Astrocyte (in vitro differentiated cells and primary cell): Measurements from ENCODE around the gene PER1. TPM values are rescaled to one million over a fixed set of nuclear protein-coding genes. Genes with fewer than 3 reads are reported as not detected.

Experiments
- DNase-seq: peaks from one replicate; pipeline ENCODE4 v3.0.0-alpha.2; 2010; ENCODE audit warnings: low read depth
- FAIRE-seq: peaks from 2 replicates; lab custom pipeline; 2011; peaks lifted over from hg19 to GRCh38; lab: Jason Lieb, UNC
- H2AFZ ChIP-seq: 2 replicates; pipeline ENCODE4 v1.6.0; 2012; ENCODE audit warnings: low read depth, low read length, inconsistent platforms
- H3K27ac ChIP-seq: 2 replicates; pipeline ENCODE4 v1.5.1; 2011; ENCODE audit warnings: low read depth, low read length, inconsistent platforms
- H3K27me3 ChIP-seq: 2 replicates; pipeline ENCODE4 v1.6.0; 2011; ENCODE audit warnings: low read length, inconsistent platforms; ENCODE audit not compliant: insufficient read depth
- H3K36me3 ChIP-seq: 2 replicates; pipeline ENCODE4 v1.5.1; 2011; ENCODE audit warnings: low read length, inconsistent platforms; ENCODE audit not compliant: insufficient read depth
- H3K4me1 ChIP-seq: 2 replicates; pipeline ENCODE4 v1.5.1; 2011; ENCODE audit warnings: low read length, inconsistent platforms; ENCODE audit not compliant: insufficient read depth
- H3K4me2 ChIP-seq: 2 replicates; pipeline ENCODE4 v1.6.0; 2012; ENCODE audit warnings: low read length, inconsistent platforms
- H3K4me3 ChIP-seq: 2 replicates; pipeline ENCODE4 v1.5.1; 2011; ENCODE audit warnings: low read depth, mild to moderate bottlenecking, low read length, inconsistent platforms; ENCODE audit not compliant: insufficient read depth
- H3K79me2 ChIP-seq: 2 replicates; pipeline ENCODE4 v1.6.0; 2012; ENCODE audit warnings: mild to moderate bottlenecking, low read length, inconsistent platforms; ENCODE audit not compliant: insufficient read depth
- H3K9ac ChIP-seq: 2 replicates; pipeline ENCODE4 v1.6.0; 2012; ENCODE audit warnings: mild to moderate bottlenecking, low read length, inconsistent platforms
- H3K9me3 ChIP-seq: 2 replicates; pipeline ENCODE4 v1.5.1; 2012; ENCODE audit warnings: low read depth, mild to moderate bottlenecking, low read length, inconsistent platforms; ENCODE audit not compliant: insufficient read depth
- H4K20me1 ChIP-seq: 2 replicates; pipeline ENCODE4 v1.6.0; 2012; ENCODE audit warnings: low read length, inconsistent platforms; ENCODE audit not compliant: insufficient read depth
- H3K27ac Mint-ChIP-seq: one replicate; pipeline ENCODE4 v1.8.0; 2021; ENCODE audit warnings: mild to moderate bottlenecking, mixed read lengths; ENCODE audit not compliant: unreplicated experiment
- H3K27me3 Mint-ChIP-seq: one replicate; pipeline ENCODE4 v1.8.0; 2021; ENCODE audit warnings: low read depth, mixed read lengths; ENCODE audit not compliant: unreplicated experiment
- H3K36me3 Mint-ChIP-seq: one replicate; pipeline ENCODE4 v1.8.0; 2021; ENCODE audit warnings: low read depth, mixed read lengths; ENCODE audit not compliant: unreplicated experiment
- H3K4me1 Mint-ChIP-seq: one replicate; pipeline ENCODE4 v1.8.0; 2021; ENCODE audit warnings: low read depth, mixed read lengths; ENCODE audit not compliant: unreplicated experiment
- H3K4me3 Mint-ChIP-seq: one replicate; pipeline ENCODE4 v1.8.0; 2021; ENCODE audit warnings: mild to moderate bottlenecking, moderate library complexity, mixed read lengths; ENCODE audit not compliant: unreplicated experiment
- H3K9me3 Mint-ChIP-seq: one replicate; pipeline ENCODE4 v1.8.0; 2021; ENCODE audit warnings: mild to moderate bottlenecking, mixed read lengths; ENCODE audit not compliant: unreplicated experiment
- CTCF ChIP-seq: IDR thresholded peaks from 2 replicates; pipeline ENCODE4 v1.5.1; 2011; ENCODE audit warnings: low read depth, mild to moderate bottlenecking, inconsistent platforms, low read length, moderate library complexity; ENCODE audit not compliant: insufficient read depth
- EZH2 ChIP-seq: IDR thresholded peaks from 2 replicates; pipeline ENCODE4 v1.6.1; 2012; ENCODE audit warnings: mild to moderate bottlenecking, low read length, inconsistent platforms; ENCODE audit not compliant: insufficient read depth
- total RNA-seq: library from RNA; stranded (reverse); gene quantifications from 2 replicates; pipeline ENCODE4 v1.2.1, GENCODE V29; 2021

The PER1 gene
- total RNA-seq, 1 donor from 2014 or later, result 17.0 TPM

DNA sequence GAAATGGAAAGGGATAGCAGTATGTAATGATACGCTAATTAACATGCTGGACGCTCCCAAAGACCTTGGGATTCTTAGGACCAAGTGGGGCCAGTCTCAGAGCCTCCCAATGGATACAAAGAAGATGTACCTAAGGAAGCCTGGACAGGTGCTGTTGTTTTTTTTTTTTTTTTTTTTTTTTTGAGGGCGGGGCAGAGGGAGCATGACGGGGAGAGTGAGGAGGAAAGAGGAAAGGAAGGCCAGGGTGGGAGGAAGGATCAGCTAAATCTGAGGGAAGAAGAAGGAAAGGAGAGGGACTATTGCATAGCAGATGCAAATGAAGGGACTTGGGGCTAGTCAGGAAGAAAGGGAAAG is 8.0 kb upstream of the PER1 start:
- Histone ChIP-seq H2AFZ (no peak overlapping the region), H4K20me1 (peaks cover 37% of the 10 kb centered on the region), H3K36me3 (peaks cover 11% of the 10 kb centered on the region), H3K9ac (peak overlapping the region; percentile 100), H3K27ac (no peak overlapping the region), H3K4me1 (peaks cover 52% of the 10 kb centered on the region), H3K4me3 (no peak overlapping the region), H3K79me2 (peaks cover 34% of the 10 kb centered on the region), H3K4me2 (no peak overlapping the region), H3K27me3 (no peaks in the 10 kb centered on the region), H3K9me3 (no peaks in the 10 kb centered on the region)
- no peak for FAIRE-seq
- Mint-ChIP-seq H3K36me3 (peaks cover 2% of the 10 kb centered on the region), H3K27ac (no peak overlapping the region), H3K9me3 (no peaks in the 10 kb centered on the region), H3K4me1 (peaks cover 25% of the 10 kb centered on the region), H3K27me3 (no peaks in the 10 kb centered on the region), H3K4me3 (peak overlapping the region; percentile 40)
- TF ChIP-seq EZH2 (no peak), CTCF (no peak)
- DNase-seq, result no peak

GRCh38 chr17:8159459-8160223 is 7.4 kb upstream of the PER1 start:
- Mint-ChIP-seq H3K36me3 (peaks cover 2% of the 10 kb centered on the region), H3K27me3 (no peaks in the 10 kb centered on the region), H3K27ac (no peak overlapping the region), H3K9me3 (no peaks in the 10 kb centered on the region), H3K4me3 (peak overlapping the region; percentile 16), H3K4me1 (peaks cover 26% of the 10 kb centered on the region)
- no peak overlapping the region for H3K4me2 ChIP-seq
- no peak overlapping the region for H3K27ac ChIP-seq
- H3K79me2 ChIP-seq, result peaks cover 34% of the 10 kb centered on the region
- no peak for FAIRE-seq
- H3K9me3 ChIP-seq, result no peaks in the 10 kb centered on the region
- no peaks in the 10 kb centered on the region for H3K27me3 ChIP-seq
- H4K20me1 ChIP-seq, result peaks cover 37% of the 10 kb centered on the region
- DNase-seq, result no peak
- H3K36me3 ChIP-seq, result peaks cover 11% of the 10 kb centered on the region
- no peak overlapping the region for H3K4me3 ChIP-seq
- H3K4me1 ChIP-seq, result peaks cover 53% of the 10 kb centered on the region
- TF ChIP-seq EZH2 (no peak), CTCF (no peak)
- peak overlapping the region; percentile 9 for H3K9ac ChIP-seq
- H2AFZ ChIP-seq, result no peak overlapping the region

DNA sequence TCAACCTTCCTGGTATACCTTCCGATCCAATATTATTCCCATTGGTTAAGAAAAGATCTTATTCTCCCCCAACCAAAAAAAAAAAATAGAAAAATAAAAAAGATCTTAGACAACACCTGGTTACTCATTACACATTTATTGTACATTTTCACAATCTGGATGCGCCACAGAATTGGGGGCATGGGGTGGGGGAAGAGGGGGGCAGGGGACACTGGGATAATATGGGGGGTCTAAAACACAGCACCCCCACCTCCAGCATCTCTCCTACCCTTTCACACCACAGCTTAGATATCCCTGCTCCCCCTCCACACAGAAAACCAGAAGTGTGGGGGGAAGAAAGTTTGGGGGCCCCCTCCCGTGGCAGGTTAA is 6.8 kb upstream of the PER1 start:
- peaks cover 11% of the 10 kb centered on the region for H3K36me3 ChIP-seq
- no peak for DNase-seq
- H3K4me2 ChIP-seq, result no peak overlapping the region
- no peaks in the 10 kb centered on the region for H3K9me3 ChIP-seq
- H3K4me3 Mint-ChIP-seq, result no peak overlapping the region
- H3K4me1 ChIP-seq, result peaks cover 52% of the 10 kb centered on the region
- H4K20me1 ChIP-seq, result peaks cover 37% of the 10 kb centered on the region
- H3K27ac Mint-ChIP-seq, result peak overlapping the region; percentile 36
- H2AFZ ChIP-seq, result no peak overlapping the region
- H3K4me3 ChIP-seq, result no peak overlapping the region
- TF ChIP-seq EZH2, result no peak
- TF ChIP-seq CTCF, result no peak
- H3K79me2 ChIP-seq, result peaks cover 34% of the 10 kb centered on the region
- H3K9ac ChIP-seq, result no peak overlapping the region
- no peaks in the 10 kb centered on the region for H3K27me3 Mint-ChIP-seq
- H3K36me3 Mint-ChIP-seq, result peaks cover 2% of the 10 kb centered on the region
- H3K4me1 Mint-ChIP-seq, result peaks cover 27% of the 10 kb centered on the region
- H3K9me3 Mint-ChIP-seq, result no peaks in the 10 kb centered on the region
- no peak overlapping the region for H3K27ac ChIP-seq
- no peak for FAIRE-seq
- no peaks in the 10 kb centered on the region for H3K27me3 ChIP-seq
